Thymus (tissue), 11 donors: ENCODE data around the gene PMF1. TPM values are rescaled to one million over a fixed set of nuclear protein-coding genes. Genes with fewer than 3 reads are reported as not detected.

Experiments used
- DNase-seq, 9 donors: peaks; one replicate each; pipeline ENCODE4 v3.0.0-alpha.2; 2013; ENCODE audit warnings: low spot score in 9 of 9, low read depth in 6 of 9, missing footprints in 1 of 9
- H3K27ac ChIP-seq, 2 donors: one replicate each; pipeline ENCODE4 v1.5.1; 2013; ENCODE audit warnings: control low read depth in 1 of 2, low read depth in 1 of 2, low read length in 1 of 2, mild to moderate bottlenecking in 1 of 2, moderate library complexity in 1 of 2
- H3K27me3 ChIP-seq, 2 donors: one replicate each; pipeline ENCODE4 v1.5.1; 2013; ENCODE audit warnings: low read length in 1 of 2; ENCODE audit not compliant: control insufficient read depth in 2 of 2, insufficient read depth in 1 of 2
- H3K36me3 ChIP-seq, 2 donors: one replicate each; pipeline ENCODE4 v1.5.1; 2013; ENCODE audit warnings: low read length in 1 of 2, mild to moderate bottlenecking in 1 of 2, moderate library complexity in 1 of 2; ENCODE audit not compliant: control insufficient read depth in 2 of 2, insufficient read depth in 2 of 2
- H3K4me1 ChIP-seq, 2 donors: one replicate each; pipeline ENCODE4 v1.5.1; 2013; ENCODE audit warnings: low read length in 2 of 2; ENCODE audit not compliant: control insufficient read depth in 2 of 2, insufficient read depth in 2 of 2
- H3K4me3 ChIP-seq, 2 donors: one replicate each; pipeline ENCODE4 v1.5.1; 2013; ENCODE audit warnings: low read length in 2 of 2, control low read depth in 1 of 2, mild to moderate bottlenecking in 1 of 2
- H3K9me3 ChIP-seq, 2 donors: one replicate each; pipeline ENCODE4 v1.5.1; 2013; ENCODE audit warnings: low read length in 1 of 2, mild to moderate bottlenecking in 1 of 2; ENCODE audit not compliant: control insufficient read depth in 2 of 2, insufficient read depth in 1 of 2
- WGBS: extraction: QIAGEN DNeasy Blood & Tissue Kit; methylation state at CpG from one replicate; pipeline ENCODE4 v1.1.7; 2013; 5-methylcytosine and 5-hydroxymethylcytosine counted together
- polyA plus RNA-seq: library from polyadenylated mRNA; stranded (reverse); fragments of 200-250 nt; gene quantifications from one replicate; pipeline ENCODE4 v1.2.3, GENCODE V29; 2013
- total RNA-seq: library from RNA; stranded (reverse); fragments of 120-200 nt; gene quantifications from one replicate; pipeline ENCODE4 v1.2.4, GENCODE V29; 2013
- donor health status: healthy.

Gene PMF1
- total and polyA plus RNA-seq, 2 donors = 56.8 to 67.4 TPM

GRCh38 chr1:156282479-156283222 is 69.8 kb downstream of the PMF1 start, which contains the start of gene SMG5:
SMG5 (minus strand) TSS chr1:156282825; CDS start chr1:156282680, 145 bp downstream.
- peak within 1 kb of the TSS; percentile 87 to 92 for H3K27ac ChIP-seq
- H3K27me3 ChIP-seq = no peaks in the 10 kb centered on the region
- H3K4me3 ChIP-seq = peak within 1 kb of the TSS; percentile 63 to 77
- peaks cover 25 to 40% of the 10 kb centered on the region in 2 donors for H3K36me3 ChIP-seq
- H3K4me1 ChIP-seq = peaks cover 14 to 25% of the 10 kb centered on the region in 2 donors
- no peaks in the 10 kb centered on the region for H3K9me3 ChIP-seq
- DNase-seq = peak; percentile 92 to 99 (median 96)
- WGBS = under 1% methylated on average over 50 of the region's 50 CpGs

DNA sequence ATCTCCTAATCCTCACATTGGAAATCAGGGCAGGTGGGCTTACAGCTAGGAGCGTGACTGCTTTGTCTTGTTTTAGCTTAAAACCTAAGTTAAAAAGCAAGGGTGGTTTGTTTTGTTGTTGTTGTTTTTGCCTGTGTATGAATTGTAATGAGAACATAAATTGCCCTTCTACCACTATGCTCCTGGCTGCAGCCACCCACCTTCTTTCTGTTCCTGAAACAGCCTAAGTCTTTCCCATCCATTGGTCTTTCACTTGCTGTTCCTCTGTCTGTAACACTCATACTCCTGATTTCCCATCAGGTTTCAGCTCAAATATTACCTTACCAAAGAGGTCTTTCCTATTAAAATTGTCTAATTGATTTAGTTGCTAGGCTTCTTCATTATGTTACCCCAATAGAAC is 70.7 kb downstream of the PMF1 start:
- Histone ChIP-seq H3K27me3 (no peaks in the 10 kb centered on the region), H3K9me3 (no peaks in the 10 kb centered on the region), H3K36me3 (peaks cover 17 to 31% of the 10 kb centered on the region in 2 donors), H3K4me3 (peak overlapping the region; percentile 63 to 77), H3K4me1 (peaks cover 14 to 25% of the 10 kb centered on the region in 2 donors), H3K27ac (no peak overlapping the region)
- 91% methylated on average over 1 of the region's 1 CpG for WGBS
- DNase-seq = peak in 1 of 9 donors; percentile 4

DNA sequence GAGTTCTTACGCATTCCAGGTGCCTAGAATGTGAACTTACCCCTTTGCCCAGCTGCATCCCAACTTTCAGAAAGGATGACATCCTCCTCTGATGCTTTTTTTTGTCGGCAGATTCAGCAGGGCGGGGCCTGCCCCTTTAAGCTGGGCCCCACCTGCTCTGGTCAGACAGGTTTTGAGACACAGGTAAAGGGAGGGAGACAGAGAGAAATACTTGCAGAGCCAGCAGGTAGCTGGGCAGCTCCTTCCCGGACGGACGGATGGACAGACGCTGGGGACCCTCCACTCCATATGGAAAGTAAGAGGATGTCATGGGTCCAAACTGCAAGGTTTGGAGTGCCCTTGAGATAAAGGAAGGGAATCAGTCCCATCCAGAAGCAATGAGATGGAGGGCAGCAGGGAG is 71.3 kb downstream of the PMF1 start, which contains the start of gene TMEM79:
TSS of gene TMEM79 (plus strand) at position 214 of the 400 bp plus-strand sequence. CDS start 902 bp downstream, outside the sequence.
- peak within 1 kb of the TSS in 1 of 2 donors; percentile 50 for H3K27ac ChIP-seq
- peaks cover 14 to 25% of the 10 kb centered on the region in 2 donors for H3K4me1 ChIP-seq
- DNase-seq = no peak

GRCh38 chr1:156284757-156285156 is 72.0 kb downstream of the PMF1 start:
- 94% methylated on average over 4 of the region's 4 CpGs for WGBS
- no peaks in the 10 kb centered on the region for H3K27me3 ChIP-seq
- peaks cover 14 to 25% of the 10 kb centered on the region in 2 donors for H3K4me1 ChIP-seq
- no peak overlapping the region for H3K4me3 ChIP-seq
- no peak for DNase-seq
- H3K9me3 ChIP-seq = no peaks in the 10 kb centered on the region
- peaks cover 11 to 22% of the 10 kb centered on the region in 2 donors for H3K36me3 ChIP-seq
- no peak overlapping the region for H3K27ac ChIP-seq

More for the DNA sequence above, 71.3 kb downstream of the PMF1 start, which contains the start of gene TMEM79:
- 94% methylated on average over 7 of the region's 7 CpGs for WGBS
- Histone ChIP-seq H3K27me3 (no peaks in the 10 kb centered on the region), H3K36me3 (peaks cover 11 to 25% of the 10 kb centered on the region in 2 donors), H3K9me3 (no peaks in the 10 kb centered on the region), H3K4me3 (peak within 1 kb of the TSS; percentile 63 to 77)

GRCh38 chr1:156285437-156285836 is 72.6 kb downstream of the PMF1 start:
- Histone ChIP-seq H3K4me1 (peaks cover 14 to 25% of the 10 kb centered on the region in 2 donors), H3K4me3 (no peak overlapping the region), H3K27me3 (no peaks in the 10 kb centered on the region), H3K9me3 (no peaks in the 10 kb centered on the region), H3K36me3 (peaks cover 11 to 17% of the 10 kb centered on the region in 2 donors), H3K27ac (no peak overlapping the region)
- WGBS = 98% methylated on average over 21 of the region's 21 CpGs
- no peak for DNase-seq

DNA sequence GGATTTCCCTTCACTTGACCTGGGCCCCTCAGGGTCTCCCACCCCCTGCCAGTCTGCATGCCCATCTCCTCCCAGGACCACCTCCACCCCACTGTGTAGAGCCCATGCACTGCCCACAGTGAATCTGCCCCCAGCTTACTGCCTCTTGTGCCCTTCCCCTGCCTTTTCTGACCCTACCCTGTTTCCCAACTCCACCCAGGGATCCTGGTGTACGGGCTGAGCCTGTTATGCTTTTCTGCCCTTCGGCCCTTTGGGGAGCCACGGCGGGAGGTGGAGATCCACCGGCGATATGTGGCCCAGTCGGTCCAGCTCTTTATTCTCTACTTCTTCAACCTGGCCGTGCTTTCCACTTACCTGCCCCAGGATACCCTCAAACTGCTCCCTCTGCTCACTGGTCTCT is 73.3 kb downstream of the PMF1 start:
- Histone ChIP-seq H3K27ac (no peak overlapping the region), H3K4me3 (no peak overlapping the region), H3K9me3 (no peaks in the 10 kb centered on the region), H3K27me3 (no peaks in the 10 kb centered on the region), H3K4me1 (peaks cover 13 to 23% of the 10 kb centered on the region in 2 donors), H3K36me3 (peaks cover 12 to 17% of the 10 kb centered on the region in 2 donors)
- DNase-seq = no peak
- over 99% methylated on average over 8 of the region's 8 CpGs for WGBS

Other genes starting within 250 kb of the PMF1 start
- gene ARHGEF2, start 234.5 kb upstream of the PMF1 start, total RNA-seq = 42.3 TPM
- gene ARHGEF2, start 234.5 kb upstream of the PMF1 start, polyA plus RNA-seq = 58.5 TPM
- gene SSR2, start 192.1 kb upstream of the PMF1 start, total RNA-seq = 262 TPM
- 251 TPM for gene SSR2, start 192.1 kb upstream of the PMF1 start, polyA plus RNA-seq
- 10.4 TPM for gene UBQLN4, start 159.2 kb upstream of the PMF1 start, total RNA-seq
- gene UBQLN4, start 159.2 kb upstream of the PMF1 start, polyA plus RNA-seq = 15.1 TPM
- 75.9 TPM for gene LAMTOR2, start 158.2 kb upstream of the PMF1 start, total RNA-seq
- gene LAMTOR2, start 158.2 kb upstream of the PMF1 start, polyA plus RNA-seq = 82.2 TPM
- gene RAB25, start 151.8 kb upstream of the PMF1 start, total RNA-seq = 17.6 TPM
- 43.1 TPM for gene RAB25, start 151.8 kb upstream of the PMF1 start, polyA plus RNA-seq
- 1.3 TPM for gene MEX3A, start 130.5 kb upstream of the PMF1 start, total RNA-seq
- gene MEX3A, start 130.5 kb upstream of the PMF1 start, polyA plus RNA-seq = 0.55 TPM
- 51.6 TPM for gene LMNA, start 98.3 kb upstream of the PMF1 start, total RNA-seq
- gene LMNA, start 98.3 kb upstream of the PMF1 start, polyA plus RNA-seq = 68.3 TPM
- 6.4 TPM for gene SEMA4A, start 59.4 kb upstream of the PMF1 start, total RNA-seq
- gene SEMA4A, start 59.4 kb upstream of the PMF1 start, polyA plus RNA-seq = 14.8 TPM
- 8.8 TPM for gene SLC25A44, start 18.9 kb upstream of the PMF1 start, total RNA-seq
- gene SLC25A44, start 18.9 kb upstream of the PMF1 start, polyA plus RNA-seq = 10.7 TPM
- gene BGLAP, start 29.2 kb downstream of the PMF1 start, total RNA-seq = 0.66 TPM
- 4.3 TPM for gene BGLAP, start 29.2 kb downstream of the PMF1 start, polyA plus RNA-seq
- gene PAQR6, start 35.0 kb downstream of the PMF1 start, total RNA-seq = 0.61 TPM
- 8.6 TPM for gene PAQR6, start 35.0 kb downstream of the PMF1 start, polyA plus RNA-seq
- 32.3 TPM for gene SMG5, start 69.8 kb downstream of the PMF1 start, total RNA-seq
- 28.2 TPM for gene SMG5, start 69.8 kb downstream of the PMF1 start, polyA plus RNA-seq
- 3.4 TPM for gene TMEM79, start 71.3 kb downstream of the PMF1 start, total RNA-seq
- gene TMEM79, start 71.3 kb downstream of the PMF1 start, polyA plus RNA-seq = 10.2 TPM
- gene GLMP, start 82.7 kb downstream of the PMF1 start, total RNA-seq = 20.3 TPM
- gene GLMP, start 82.7 kb downstream of the PMF1 start, polyA plus RNA-seq = 40.0 TPM
- not detected for gene VHLL, start 86.3 kb downstream of the PMF1 start, total RNA-seq
- gene VHLL, start 86.3 kb downstream of the PMF1 start, polyA plus RNA-seq = 0.09 TPM
- gene CCT3, start 125.3 kb downstream of the PMF1 start, total RNA-seq = 296 TPM
- 114 TPM for gene CCT3, start 125.3 kb downstream of the PMF1 start, polyA plus RNA-seq
- 0.71 TPM for gene TSACC, start 125.5 kb downstream of the PMF1 start, total RNA-seq
- gene TSACC, start 125.5 kb downstream of the PMF1 start, polyA plus RNA-seq = 0.27 TPM
- gene RHBG, start 156.2 kb downstream of the PMF1 start, total RNA-seq = 0.05 TPM
- gene RHBG, start 156.2 kb downstream of the PMF1 start, polyA plus RNA-seq = 0.37 TPM